RPMI8226 (cell line): ENCODE measurements around the gene MEIOSIN.
"Not testable (repeated sequence)": the region's sequence is repeated elsewhere in the genome, so short reads cannot be mapped to it uniquely, and the experiment has no call there.

Source experiments
- DNase-seq: peaks from one replicate; pipeline ENCODE4 v3.0.0-alpha.2; 2015

MEIOSIN gene

GRCh38 chr19:45728683-45729082 lies 4.6 kb upstream of the MEIOSIN start:
- DNase-seq: not testable (repeated sequence)

- peak; percentile 13 for DNase-seq
Observed at GRCh38 chr19:45729800-45730290, 3.4 kb upstream of the MEIOSIN start.

GRCh38 chr19:45730368-45731288 lies 2.6 kb upstream of the MEIOSIN start, which contains the start of gene FBXO46:
Gene FBXO46 (minus strand): TSS chr19:45730896. CDS start chr19:45713495, 17,401 bp downstream.
- peak; percentile 94 for DNase-seq

DNA sequence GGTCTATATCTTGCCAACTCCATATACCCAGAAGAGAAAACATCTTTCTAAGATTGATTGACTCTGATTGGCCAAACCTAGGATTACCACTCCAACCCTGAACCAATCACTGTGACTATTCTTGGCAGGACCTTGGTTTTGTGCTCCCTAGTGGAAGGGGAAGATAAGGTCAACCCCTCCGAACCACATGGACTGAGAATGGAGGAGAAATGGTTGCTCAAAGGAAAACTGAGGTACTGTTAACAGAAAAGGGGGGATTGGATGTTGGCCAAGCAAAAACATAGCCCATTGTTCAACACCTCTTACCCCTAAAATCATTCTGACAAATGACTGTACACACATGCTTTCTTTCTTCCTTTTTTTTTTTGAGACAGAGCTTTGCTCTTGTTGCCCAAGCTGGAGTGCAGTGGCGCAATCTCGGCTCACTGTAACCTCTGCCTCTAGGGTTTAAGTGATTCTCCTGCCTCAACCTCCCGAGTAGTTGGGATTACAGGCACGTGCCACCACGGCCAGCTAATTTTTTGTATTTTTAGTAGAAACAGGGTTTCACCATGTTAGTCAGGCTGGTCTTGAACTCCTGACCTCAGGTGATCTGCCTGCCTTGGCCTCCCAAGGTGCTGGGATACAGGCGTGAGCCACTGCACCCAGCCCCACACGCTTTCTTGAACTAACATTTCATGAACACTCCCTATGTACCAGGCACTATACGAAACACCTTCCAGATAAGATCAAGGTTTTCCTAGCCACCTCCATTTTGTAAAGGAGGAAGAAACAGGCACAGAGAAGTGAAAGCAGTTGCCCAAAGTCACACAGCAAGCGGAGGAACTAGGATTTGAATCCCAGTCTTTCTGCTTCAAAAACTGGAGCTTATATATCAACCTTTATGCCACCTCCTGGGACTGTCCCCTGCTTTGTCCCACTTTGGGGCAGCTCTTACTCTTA lies 6.5 kb downstream of the MEIOSIN start:
- peak; percentile 10 for DNase-seq

- DNase-seq: no peak
Observed at GRCh38 chr19:45742969-45743368, 9.7 kb downstream of the MEIOSIN start.

GRCh38 chr19:45745606-45746005 lies 12.4 kb downstream of the MEIOSIN start:
- no peak for DNase-seq

DNA sequence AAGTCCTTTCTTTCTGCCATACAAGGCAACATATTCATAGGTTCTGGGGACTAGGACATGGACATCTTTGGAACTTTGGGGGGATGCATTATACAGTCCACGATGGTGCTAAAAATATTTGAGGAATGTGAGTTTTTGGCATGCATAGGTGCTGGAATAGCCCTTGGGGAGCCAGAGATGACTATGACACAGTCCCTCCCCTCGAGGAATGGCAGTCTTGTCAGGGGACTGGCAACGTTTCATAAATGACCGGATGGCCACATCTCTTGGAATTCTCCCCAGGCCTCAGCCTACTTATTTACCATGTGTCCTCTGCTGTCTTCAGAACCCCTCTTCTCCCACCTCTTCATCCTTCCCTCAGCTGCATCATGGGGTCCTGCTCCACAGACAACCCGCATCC lies 13.6 kb downstream of the MEIOSIN start:
- DNase-seq: no peak

DNA sequence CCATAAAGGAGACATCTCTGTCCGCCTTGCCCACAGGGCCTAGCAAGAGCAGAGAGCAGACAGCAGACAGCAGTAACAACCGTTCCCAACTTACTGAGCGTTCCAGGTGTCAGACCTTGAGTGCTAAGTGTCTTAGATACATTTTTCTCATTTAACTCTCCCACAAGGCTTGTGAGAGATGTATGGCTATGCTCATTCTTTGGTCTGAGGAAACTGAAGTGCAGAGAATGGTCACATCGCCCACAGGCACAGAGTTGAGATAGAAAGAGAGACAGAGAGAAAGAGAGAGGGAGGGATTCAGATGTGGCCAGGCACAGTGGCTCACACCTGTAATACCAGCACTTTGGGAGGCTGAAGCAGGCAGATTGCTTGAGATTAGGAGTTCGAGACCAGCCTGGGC lies 14.3 kb downstream of the MEIOSIN start:
- DNase-seq: no peak

GRCh38 chr19:45751483-45751882 lies 18.2 kb downstream of the MEIOSIN start:
- DNase-seq: not testable (repeated sequence)

GRCh38 chr19:45752639-45753038 lies 19.4 kb downstream of the MEIOSIN start:
- DNase-seq: no peak

- peak; percentile 46 for DNase-seq
Observed at GRCh38 chr19:45753548-45753947, 20.3 kb downstream of the MEIOSIN start.

DNA sequence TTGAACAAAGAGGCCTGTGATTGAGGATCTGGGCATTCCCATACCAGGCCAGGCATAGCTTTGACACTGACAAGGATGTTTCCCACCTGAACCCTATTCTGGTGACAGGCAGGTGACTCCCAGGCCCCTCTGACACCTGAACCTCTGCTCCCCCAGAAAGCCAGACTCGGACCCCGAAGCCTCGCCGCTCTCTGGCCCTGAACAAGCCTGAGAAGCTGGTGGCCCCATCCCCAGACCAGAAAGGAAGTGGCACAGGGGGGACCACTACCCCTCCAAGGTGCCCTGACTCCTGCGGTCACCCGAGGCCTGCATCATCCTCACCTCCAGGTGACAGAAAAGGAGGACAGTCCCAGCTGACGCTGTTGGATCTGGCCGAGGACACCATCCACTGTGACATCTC lies 21.1 kb downstream of the MEIOSIN start:
- no peak for DNase-seq

DNA sequence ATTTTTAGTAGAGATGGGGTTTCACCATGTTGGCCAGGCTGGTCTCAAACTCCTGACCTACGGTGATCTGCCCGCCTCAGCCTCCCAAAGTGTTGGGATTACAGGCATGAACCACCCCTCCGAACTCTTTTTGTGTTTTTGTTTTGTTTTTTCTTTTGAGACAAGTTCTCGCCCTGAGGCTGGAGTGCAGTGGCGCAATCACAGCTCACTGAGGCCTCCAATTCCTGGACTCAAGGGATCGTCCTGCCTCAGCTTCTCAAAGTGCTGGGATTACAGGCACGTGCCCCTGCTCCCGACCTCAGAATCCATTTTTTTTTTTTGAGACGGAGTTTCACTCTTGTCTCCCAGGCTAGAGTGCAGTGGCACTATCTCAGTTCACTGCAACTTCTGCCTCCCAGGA lies 24.5 kb downstream of the MEIOSIN start:
- no peak for DNase-seq

GRCh38 chr19:45758921-45759320 lies 25.7 kb downstream of the MEIOSIN start:
- no peak for DNase-seq

- no peak for DNase-seq
Observed at GRCh38 chr19:45761714-45762113, 28.5 kb downstream of the MEIOSIN start.

DNA sequence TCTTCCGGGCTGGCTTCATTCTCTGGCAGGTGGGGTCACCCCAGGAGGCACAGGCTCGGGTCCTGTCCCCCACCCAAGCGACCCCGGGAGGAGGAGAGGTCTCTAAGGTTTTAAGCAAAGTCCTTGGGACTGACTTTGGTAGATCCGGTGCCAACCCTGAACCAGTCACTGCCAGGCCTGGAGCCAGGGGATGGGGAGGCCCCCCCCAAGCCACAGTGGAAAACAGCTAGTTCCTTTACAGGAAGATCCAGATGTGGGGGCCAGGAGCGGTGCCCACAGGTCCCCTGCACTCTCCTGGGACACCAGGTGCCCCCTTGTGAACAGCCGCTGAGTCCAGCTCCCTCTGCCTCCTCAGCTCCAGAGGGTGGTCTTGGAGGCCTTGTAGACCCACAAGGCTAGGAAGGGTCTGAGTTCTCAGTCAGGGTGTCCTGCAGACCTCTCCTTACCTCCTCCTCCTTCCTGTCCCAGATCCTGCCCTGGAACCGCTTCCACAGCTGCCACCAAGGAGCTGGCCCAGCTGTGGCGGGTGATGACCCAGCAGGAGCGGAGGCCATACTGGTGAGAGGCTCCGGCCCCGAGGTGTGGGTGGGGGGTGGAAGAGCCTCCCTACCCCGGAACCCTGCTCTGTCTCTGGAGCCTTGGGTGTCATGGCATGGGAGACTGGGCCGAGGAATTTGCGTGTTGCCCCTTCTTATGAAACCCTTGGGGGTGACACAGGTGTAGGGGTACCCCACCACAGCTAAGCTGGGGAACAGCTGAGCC lies 29.8 kb downstream of the MEIOSIN start:
- DNase-seq: no peak

DNA sequence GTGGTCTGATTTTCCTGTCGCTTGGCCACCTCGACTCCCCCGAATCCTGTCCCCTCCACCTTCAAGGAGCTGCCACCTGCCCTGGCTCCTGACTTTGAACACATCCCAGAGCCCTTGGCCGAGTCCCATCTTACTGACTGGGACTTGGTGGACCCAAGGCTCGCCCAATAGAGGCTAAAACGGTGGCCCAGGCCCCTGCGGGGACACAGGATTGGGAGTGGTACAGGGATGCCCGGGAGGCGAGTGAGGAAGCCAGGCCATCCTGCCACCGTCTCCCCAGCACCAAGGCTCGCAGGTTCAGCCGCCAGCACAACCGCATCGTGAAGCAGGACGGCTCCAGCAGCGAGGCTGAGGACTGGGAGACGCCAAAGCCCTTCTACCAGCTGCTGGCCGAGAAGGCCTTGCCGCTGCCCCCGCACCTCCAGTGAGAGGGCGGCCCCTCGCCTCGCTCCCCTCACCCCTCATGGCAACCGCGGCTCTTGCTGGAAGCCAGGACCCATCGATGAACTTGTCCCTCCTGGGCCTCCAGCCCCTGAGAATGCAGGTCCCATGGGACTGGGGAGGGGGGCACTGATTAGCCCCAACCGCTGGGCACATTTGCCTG lies 30.6 kb downstream of the MEIOSIN start:
- no peak for DNase-seq

DNA sequence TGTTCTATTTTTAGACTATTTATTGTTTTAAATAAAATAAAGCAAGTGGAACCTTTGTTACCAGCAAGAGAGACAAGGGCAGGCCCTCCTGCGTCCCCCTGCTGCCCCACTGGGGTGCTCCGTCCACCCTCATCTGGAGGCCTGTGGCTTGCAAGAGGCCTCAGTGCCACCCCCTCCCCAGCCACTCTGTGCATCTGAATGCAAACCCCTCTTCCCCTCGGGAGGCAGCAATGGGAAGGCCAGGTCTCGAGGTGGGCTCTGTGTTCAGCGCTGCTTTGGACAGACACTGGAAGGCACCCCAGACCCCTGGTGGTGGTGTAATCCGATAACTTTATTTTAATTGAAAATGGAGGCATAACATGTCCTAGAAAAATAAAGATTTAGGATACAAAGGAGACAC lies 31.2 kb downstream of the MEIOSIN start:
- DNase-seq: no peak

DNA sequence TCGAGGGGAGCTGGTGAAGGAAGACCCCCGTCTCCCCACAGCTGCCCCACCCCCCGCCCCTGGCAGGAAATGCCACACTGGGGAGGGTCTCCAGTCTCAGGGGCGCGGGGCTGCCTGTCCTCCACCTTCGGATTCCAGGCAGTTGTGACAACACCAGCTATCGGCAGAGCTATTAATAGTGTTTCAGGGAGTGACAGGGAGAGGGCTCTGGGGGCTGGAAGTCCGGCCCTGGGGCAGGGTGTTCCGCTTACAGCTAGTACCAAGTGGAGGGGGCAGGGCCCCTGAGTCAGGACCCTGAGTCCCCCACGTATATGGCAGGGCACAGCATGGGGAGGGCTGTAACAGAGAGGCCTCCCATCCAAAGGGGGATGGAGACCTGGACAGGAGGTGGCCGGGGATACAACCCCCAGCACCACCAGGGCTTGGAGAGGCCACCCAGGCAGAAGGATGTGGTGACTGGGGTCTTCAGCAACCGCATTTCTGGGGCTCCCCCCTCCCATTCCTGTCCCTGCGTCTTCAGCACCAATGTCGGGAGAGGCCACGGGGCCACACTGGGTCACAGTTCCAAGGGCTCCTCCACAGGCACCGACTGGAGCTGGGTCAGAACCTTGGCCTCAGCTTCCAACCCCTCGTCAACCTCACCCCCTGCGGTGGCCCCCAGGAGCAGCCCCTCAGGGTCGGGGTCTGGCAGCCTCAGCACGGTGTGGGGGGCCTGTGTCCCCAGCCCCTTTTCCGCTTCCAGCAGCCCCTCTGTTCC lies 31.9 kb downstream of the MEIOSIN start:
- no peak for DNase-seq

DNA sequence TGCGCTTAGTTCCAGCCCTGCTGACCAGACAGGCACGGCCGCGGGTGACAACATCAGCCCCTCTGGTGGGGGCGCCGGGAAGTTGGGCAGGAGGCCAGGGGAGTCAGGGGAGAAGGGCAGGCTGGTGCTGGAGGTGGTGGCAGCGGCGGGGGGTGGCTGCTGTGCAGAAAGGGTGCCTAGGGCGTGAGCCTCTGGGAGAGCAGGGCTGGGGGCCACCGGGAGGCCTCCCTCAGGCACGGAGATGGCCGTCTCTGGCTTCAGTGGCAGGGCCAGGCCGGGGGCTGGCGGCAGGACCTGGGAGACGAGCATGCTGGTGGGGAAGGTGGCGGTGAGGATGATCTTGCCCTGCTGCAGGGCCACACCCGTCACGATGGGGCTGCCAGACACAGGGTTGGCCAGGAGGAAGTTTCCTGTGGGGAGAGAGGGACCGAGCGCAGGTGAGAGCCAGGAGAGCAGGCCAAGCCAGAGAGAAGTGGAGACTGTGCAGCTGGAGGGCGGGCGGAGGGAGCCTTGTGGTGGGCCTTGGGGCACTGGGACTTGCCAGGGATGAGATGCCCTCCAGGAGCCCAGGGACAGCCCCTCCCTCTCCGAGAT lies 32.6 kb downstream of the MEIOSIN start:
- DNase-seq: no peak

DNA sequence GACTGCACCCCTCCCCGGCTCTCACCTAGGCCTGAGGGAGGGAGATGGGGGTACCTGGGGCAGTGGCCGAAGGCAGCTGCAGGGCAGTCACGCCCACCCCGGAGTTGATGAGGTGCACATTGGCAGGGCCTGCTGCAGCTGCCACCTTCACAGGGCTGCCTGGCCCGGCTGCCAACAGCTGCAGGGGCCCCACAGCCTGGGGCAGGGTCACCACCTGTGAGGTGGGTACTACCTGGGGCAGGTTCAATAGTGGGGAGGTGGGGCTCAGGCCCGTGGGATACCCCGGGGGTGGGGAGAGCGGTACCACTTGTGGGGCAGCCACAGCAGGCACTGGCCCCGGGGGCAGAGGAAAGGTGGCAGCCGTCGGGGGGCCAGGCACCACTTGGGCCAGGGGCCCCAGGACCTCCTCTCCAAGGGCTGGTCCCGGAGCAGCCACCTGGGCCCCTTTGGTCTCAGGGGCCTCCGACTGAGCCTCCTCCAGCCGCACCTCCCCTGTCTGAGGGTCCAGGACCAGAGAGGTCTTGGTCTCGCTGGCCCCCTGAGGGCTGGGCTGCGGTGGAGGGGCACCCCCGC lies 33.1 kb downstream of the MEIOSIN start:
- no peak for DNase-seq
